GM21619 (cell line): ENCODE measurements around the gene PLIN5.
"Not testable (repeated sequence)": the region's sequence is repeated elsewhere in the genome, so short reads cannot be mapped to it uniquely, and the experiment has no call there.

Experiments
- ATAC-seq: cut with Tn5 transposase; IDR thresholded peaks from one replicate; pipeline ENCODE4 v1.9.1; 2021; ENCODE audit not compliant: unreplicated experiment

Gene PLIN5

GRCh38 chr19:4570402-4570801, 35.4 kb upstream of the PLIN5 start:
- no peak for ATAC-seq

GRCh38 chr19:4568886-4569285, 33.9 kb upstream of the PLIN5 start:
- no peak for ATAC-seq

- ATAC-seq: no peak
Measured at GRCh38 chr19:4567584-4568071, 32.6 kb upstream of the PLIN5 start.

GRCh38 chr19:4566402-4567051, 31.5 kb upstream of the PLIN5 start:
- no peak for ATAC-seq

DNA sequence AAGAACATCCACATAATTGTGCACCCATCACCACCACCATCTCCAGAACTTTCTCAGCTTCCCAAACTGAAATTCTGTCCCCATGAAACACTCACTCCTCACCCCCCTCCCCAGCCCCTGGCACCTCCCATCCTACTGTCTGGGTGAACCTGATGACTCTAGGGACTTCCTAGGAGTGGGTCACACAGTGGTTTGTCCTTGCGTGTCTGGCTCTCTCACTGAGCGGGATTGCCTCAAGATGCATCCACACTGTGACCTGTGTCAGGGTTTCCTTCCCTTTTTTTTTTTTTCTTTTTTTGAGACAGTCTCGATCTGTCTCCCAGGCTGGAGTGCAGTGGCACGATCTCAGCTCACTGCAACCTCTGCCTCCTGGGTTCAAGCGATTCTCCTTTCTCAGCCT, 28.5 kb upstream of the PLIN5 start:
- not testable (repeated sequence) for ATAC-seq

GRCh38 chr19:4562085-4562484, 27.1 kb upstream of the PLIN5 start:
- ATAC-seq: not testable (repeated sequence)

GRCh38 chr19:4559569-4559968, 24.5 kb upstream of the PLIN5 start, which contains the start of gene SEMA6B:
TSS of gene SEMA6B (minus strand) at chr19:4559684. CDS start at chr19:4558457, 1,227 bp downstream.
- no peak for ATAC-seq

DNA sequence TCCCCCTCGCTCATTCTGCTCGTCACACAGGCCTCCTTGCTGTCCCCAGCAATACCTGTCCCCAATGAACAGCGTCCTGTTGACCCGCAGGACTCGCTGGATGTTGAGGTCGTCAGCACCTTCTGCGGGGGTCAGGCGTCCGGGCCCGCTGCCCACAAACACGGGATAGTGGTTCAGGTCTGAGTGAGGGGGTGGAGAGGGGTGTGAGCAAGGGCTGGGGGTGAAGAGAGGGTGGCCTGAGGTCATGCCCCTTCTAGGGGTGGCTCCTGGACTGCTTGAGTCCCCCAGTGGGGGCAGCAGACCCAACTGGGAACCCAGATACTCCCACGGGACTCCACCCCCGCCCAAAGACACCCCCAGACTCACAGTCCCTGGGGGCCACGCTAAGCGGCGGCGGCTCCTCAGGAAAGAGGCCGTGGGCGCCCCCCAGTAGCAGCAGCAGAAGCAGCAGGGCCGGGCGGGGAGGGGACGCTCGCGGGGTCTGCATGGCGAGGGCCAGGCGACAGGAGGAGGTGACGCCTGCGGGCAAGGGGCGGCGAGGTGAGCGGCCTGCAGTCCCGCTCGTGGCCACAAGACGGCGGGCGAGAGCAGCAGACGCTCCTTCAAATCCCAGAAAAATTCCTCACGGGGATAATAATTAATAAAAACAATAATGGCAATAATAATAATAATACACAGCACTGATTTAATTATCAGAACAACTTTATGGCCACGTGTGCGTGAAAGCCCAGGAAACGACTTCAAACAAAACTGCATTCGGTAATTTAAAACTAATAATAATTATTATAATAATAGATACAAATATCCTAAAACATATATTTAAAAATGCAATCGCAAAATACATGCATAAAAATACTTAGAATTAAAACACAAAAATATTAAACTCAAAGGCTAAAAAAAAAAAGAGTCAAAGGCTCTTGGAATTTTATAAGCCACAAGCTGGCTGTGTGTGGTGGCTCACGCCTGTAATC, 23.2 kb upstream of the PLIN5 start:
- ATAC-seq: no peak

DNA sequence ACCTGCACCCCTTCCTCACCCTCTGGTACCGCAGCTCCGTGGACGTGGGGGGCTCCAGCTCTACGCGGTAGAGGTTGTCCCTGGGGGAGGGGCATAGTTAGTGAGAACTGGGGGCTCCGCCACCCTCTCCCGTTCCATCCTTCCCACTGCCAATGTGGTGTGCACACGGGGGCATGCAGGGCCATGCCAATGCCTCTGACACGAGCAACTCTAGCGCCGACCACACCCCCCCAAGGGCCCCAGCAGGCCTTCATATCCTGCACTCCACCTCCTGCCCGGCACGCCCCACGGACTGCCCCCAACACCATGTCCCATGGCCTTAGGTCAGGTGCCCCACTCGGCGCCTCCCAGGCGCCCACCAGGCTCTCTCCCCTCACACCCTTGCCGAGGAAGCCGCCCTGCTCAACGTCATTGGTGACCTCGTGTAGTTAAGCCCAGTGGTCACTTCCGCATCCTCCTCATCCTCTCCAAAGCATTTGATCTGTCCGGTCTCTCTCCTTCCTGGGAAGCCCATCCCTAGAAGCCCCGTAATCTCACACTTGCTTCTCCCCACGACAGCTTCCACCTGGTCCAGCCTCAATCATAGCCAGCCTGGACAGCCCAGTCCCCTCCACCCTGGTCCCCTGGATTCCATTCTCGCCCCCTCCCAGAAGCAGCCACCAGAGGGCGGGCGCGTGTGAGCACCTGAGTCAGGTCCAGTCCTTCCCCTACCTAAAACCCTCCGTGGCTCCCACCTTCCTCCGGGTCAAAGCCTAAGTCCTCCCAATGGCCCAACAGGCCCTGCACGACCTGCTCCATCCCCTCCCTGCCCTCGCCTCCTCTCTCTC, 22.3 kb upstream of the PLIN5 start:
- no peak for ATAC-seq

GRCh38 chr19:4556597-4557127, 21.6 kb upstream of the PLIN5 start:
- ATAC-seq: no peak

- ATAC-seq: no peak
Measured at GRCh38 chr19:4555657-4556561, 20.9 kb upstream of the PLIN5 start.

DNA sequence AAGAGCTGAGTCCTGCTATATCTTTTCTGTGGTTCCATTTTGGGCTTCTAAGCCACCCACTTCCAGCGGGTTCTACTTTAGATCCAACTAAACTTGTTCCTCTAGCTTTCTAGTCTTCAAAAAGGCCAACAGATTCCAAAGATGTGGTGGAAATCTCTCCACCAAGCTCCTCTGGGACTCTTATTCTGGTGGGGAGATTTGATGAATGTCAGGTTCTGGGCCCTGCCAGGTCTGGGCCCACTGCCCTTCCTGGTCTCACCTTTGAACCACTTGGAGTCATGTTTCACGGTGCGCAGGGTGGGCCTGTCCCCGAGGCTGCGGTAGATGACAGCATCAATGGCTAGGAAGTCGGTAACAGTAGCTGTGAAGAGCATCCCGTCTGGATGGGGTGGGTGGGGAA, 19.7 kb upstream of the PLIN5 start:
- no peak for ATAC-seq

DNA sequence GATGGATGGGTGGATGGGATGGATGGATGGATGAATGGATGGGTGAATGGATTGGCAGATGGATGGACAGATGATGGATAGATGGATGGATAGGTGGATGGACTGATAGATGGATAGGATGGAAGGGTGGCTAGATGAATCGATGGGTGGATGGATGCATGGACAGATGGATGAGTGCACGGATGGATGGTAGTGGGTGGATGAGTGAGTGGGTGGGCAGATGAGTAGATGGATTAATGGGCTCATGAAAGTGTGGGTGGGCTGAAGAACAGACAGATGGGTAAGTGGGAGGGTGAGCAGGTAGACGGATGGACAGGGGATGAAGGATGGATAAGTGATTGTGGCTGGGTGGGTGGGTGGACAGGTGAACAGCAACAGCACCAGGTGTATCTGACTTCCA, 18.8 kb upstream of the PLIN5 start:
- ATAC-seq: no peak

DNA sequence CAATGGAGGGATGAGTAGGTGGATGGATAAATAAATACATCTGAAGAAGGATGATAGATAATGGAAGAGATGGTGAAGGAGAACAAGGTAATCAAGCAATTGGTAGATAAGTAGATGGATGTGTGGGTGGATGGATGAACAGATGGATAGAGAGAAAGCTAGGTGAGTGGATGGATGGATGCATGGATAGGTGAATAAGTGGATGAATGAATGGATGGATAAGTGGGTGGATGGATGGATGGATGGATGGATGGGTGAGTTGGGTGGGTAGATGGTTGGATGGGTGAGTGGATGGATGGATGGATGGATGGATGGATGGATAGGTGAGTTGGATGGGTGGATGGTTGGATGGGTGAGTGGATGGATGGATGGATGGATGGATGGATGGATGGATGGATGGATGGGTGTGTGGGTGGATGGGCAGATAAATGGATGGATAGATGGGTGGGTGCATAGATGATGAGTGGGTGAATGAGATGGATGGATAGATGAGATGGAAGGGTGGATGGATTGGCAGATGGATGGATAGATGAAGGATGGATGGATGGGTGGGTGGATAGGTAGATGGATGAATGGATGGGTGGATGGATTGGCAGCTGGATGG, 18.2 kb upstream of the PLIN5 start:
- no peak for ATAC-seq

DNA sequence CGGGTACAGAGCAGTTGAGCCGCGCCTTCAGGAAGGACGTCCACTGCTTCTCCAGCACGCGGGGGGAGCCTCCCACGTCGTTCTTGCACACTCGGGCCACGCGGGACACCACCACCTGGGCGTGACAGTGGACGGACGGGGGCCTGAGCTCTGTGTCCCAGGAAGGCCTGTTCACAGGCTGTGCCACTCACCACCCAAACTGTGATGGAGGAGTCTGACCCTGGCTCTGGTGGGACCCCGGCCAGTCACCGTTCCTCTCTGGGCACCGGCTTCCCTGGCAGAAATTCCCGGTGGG, 17.4 kb upstream of the PLIN5 start:
- ATAC-seq: no peak

GRCh38 chr19:4550479-4551050, 15.5 kb upstream of the PLIN5 start:
- ATAC-seq: no peak

DNA sequence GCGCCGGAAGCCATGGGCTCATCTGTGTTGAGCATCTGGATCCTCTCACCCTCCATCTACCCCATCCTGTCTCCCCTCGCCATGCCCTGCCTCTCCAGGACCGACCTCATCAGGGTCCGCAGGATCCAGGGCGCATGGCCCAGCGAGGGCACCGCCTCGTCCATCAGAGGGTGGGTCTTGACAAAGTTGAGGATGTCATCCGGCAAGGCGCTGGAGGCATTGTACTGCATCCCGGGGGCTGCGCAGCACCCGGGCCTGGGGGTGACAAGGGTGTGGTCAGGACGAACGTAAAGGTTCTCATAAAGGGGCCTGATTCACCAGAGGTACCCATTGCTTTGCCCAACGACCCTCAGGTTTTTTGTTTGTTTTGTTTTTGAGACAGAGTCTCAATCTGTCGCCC, 15.0 kb upstream of the PLIN5 start:
- ATAC-seq: no peak

GRCh38 chr19:4548238-4548584, 13.2 kb upstream of the PLIN5 start:
- no peak for ATAC-seq
